Psoas muscle (tissue), 8 donors: Measurements from ENCODE around the gene GRIN2A. TPM values are rescaled to one million over a fixed set of nuclear protein-coding genes. Genes with fewer than 3 reads are reported as not detected.

Experiments used
- ATAC-seq, 4 donors: fragments of 200-7000 bp; cut with Tn5 transposase; one replicate each; pipeline ENCODE4 v1.9.1; 2020; ENCODE audit warnings: moderate library complexity in 3 of 4, mild to moderate bottlenecking in 2 of 4
- DNase-seq, 2 donors: peaks; one replicate each; pipeline ENCODE4 v3.0.0-alpha.2; 2020
- H3K27ac ChIP-seq: fragments of 200-600 bp; one replicate; pipeline ENCODE4 v1.8.0; 2022
- H3K27me3 ChIP-seq, 3 donors: fragments of 200-600 bp in 1 of 3; one replicate each; pipeline versions ENCODE4 v1.6.1 to v1.8.0; 2013 to 2022; ENCODE audit warnings: low read length in 2 of 3, mild to moderate bottlenecking in 2 of 3, moderate library complexity in 1 of 3; ENCODE audit not compliant: insufficient read depth in 3 of 3
- H3K36me3 ChIP-seq, 2 donors: fragments of 200-600 bp in 1 of 2; one replicate each; pipeline versions ENCODE4 v1.6.1 to v1.8.0; 2013 to 2022; ENCODE audit warnings: low read depth in 1 of 2, mild to moderate bottlenecking in 1 of 2, moderate library complexity in 1 of 2; ENCODE audit not compliant: insufficient read depth in 1 of 2
- H3K4me1 ChIP-seq: fragments of 200-600 bp; one replicate; pipeline ENCODE4 v1.8.0; 2022
- H3K4me3 ChIP-seq: fragments of 200-600 bp; one replicate; pipeline ENCODE4 v1.8.0; 2022; ENCODE audit warnings: mild to moderate bottlenecking
- H3K9me3 ChIP-seq: fragments of 200-600 bp; one replicate; pipeline ENCODE4 v1.8.0; 2022
- CTCF ChIP-seq: fragments of 200-600 bp; IDR thresholded peaks from one replicate; pipeline ENCODE4 v1.8.0; 2022; ENCODE audit warnings: antibody characterized with exemption
- WGBS, 3 donors: extraction: QIAGEN DNeasy Blood & Tissue Kit; methylation state at CpG; one replicate each; pipeline versions ENCODE4 v1.1.6 to v1.1.7; 2013; 5-methylcytosine and 5-hydroxymethylcytosine counted together
- intact Hi-C, 2 donors: fragments of 100-400 bp; cut with DNase I; formaldehyde crosslinking; loops; one replicate each; pipeline versions ENCODE4 v1.11.0 to v1.14.2; 2022
- polyA plus RNA-seq, 3 donors: library from polyadenylated mRNA; stranded (reverse); fragments of 200-250 nt; gene quantifications; one replicate each; pipeline ENCODE4 v1.2.3, GENCODE V29; 2013
- total RNA-seq, 4 donors: library from RNA; stranded (reverse); fragmentation: NEBNext Ultra II Directional in 2 of 4; extraction: Animal tissue kit (Norgen Biotek cat#: 25700) in 2 of 4; gene quantifications; one replicate each; pipeline versions ENCODE4 v1.2.1 to v1.2.4, GENCODE V29; 2021 to 2023
- donor health status: healthy with polysubstance abuse.
- donor health status: DM: no; HTN: no; CAD: no; lungs with moderate emphysema.
- donor health status: Bipolar disorder and iron deficiency.
- donor health status: healthy.
- donor health status: DM: yes; HTN: yes; CAD: no.
- donor health status: DM: no; HTN: no; CAD: no.
- donor health status: DM: no; HTN: no; CAD: no.
- donor health status: DM: yes; HTN: yes; CAD: no.

GRIN2A gene
- total and polyA plus RNA-seq, 7 donors = 0.01 to 0.62 (median 0.17) TPM; not detected in 2

DNA sequence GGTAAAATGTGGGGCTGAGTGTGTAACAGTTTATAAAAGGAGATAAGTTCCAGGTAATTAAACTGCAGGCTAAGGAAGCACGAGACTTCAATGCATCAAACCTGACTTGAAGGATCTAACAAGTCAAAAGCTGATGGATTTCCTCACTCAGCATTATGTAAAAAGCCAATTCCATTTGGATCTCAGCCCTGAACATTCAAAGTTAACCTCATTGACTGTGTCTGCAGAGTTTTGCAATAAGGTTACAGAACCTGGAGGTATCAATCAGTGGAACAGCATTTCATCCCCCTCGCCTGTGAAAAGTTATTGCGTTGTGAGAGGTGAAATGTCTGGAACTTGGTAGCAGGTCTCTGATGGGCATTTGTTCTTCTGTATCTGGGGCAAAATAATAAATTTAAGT, 317.8 kb downstream of the GRIN2A start:
- H3K27me3 ChIP-seq = peaks cover 0 to 3% (median 0%) of the 10 kb centered on the region in 3 donors
- H3K9me3 ChIP-seq = no peaks in the 10 kb centered on the region
- intact Hi-C loops = no loop called here
- H3K4me3 ChIP-seq = no peak overlapping the region
- H3K27ac ChIP-seq = no peak overlapping the region
- H3K36me3 ChIP-seq = no peaks in the 10 kb centered on the region
- no peak for DNase-seq
- 81 to 84% (median 83%) methylated on average over 3 of the region's 3 CpGs for WGBS, 3 donors
- H3K4me1 ChIP-seq = no peaks in the 10 kb centered on the region
- no peak for ATAC-seq
- TF ChIP-seq CTCF = no peak

GRCh38 chr16:9862327-9862726, 319.9 kb downstream of the GRIN2A start:
- intact Hi-C loops = no loop called here
- no peaks in the 10 kb centered on the region for H3K4me1 ChIP-seq
- H3K36me3 ChIP-seq = no peaks in the 10 kb centered on the region
- H3K9me3 ChIP-seq = no peaks in the 10 kb centered on the region
- WGBS, 3 donors = 70 to 76% (median 71%) methylated on average over 4 of the region's 4 CpGs
- no peak overlapping the region for H3K4me3 ChIP-seq
- TF ChIP-seq CTCF = no peak
- ATAC-seq = no peak
- peaks cover 0 to 3% (median 0%) of the 10 kb centered on the region in 3 donors for H3K27me3 ChIP-seq
- no peak overlapping the region for H3K27ac ChIP-seq
- no peak for DNase-seq

GRCh38 chr16:9860876-9861275, 321.4 kb downstream of the GRIN2A start:
- Histone ChIP-seq H3K4me3 (no peak overlapping the region), H3K36me3 (no peaks in the 10 kb centered on the region), H3K4me1 (no peaks in the 10 kb centered on the region), H3K9me3 (no peaks in the 10 kb centered on the region), H3K27ac (no peak overlapping the region), H3K27me3 (peaks cover 0 to 3% (median 0%) of the 10 kb centered on the region in 3 donors)
- ATAC-seq (no peak), DNase-seq (no peak)
- intact Hi-C loops = no loop called here
- no peak for TF ChIP-seq CTCF
- WGBS, 3 donors = 73 to 77% (median 75%) methylated on average over 2 of the region's 2 CpGs

DNA sequence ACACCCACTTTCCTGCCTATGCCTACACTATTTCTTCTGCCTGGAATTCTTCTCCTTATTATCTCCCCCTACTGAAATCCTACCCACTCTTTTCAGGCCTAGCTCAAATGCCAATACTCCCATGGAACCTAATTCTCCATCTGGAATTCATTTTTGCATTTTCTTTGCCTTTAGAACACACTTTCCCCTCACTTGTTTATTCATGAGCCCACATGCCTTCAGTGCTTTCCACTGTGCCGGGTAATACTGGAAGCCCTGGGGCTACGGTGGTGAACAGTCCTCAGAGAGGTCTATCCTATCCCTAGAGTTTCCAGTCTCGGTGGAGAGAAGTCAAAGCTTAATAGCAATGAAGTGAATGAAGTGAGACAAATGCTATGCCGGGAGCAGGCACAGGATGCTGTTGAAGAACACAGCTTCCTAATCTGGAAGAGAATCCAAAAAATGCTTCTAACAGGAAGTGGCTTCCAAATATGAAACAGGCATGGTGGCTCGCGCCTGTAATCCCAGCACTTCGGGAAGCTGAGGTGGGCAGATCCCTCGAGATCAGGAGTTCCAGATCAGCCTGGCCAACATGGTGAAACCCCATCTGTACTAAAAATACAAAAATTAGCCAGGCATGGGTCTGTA, 322.4 kb downstream of the GRIN2A start:
- ATAC-seq (no peak), DNase-seq (no peak)
- no peak overlapping the region for H3K4me3 ChIP-seq
- H3K27ac ChIP-seq = no peak overlapping the region
- peaks cover 0 to 3% (median 0%) of the 10 kb centered on the region in 3 donors for H3K27me3 ChIP-seq
- H3K4me1 ChIP-seq = peaks cover 5% of the 10 kb centered on the region
- no peaks in the 10 kb centered on the region for H3K9me3 ChIP-seq
- TF ChIP-seq CTCF = no peak
- intact Hi-C loops = no loop called here
- WGBS, 3 donors = 61 to 65% (median 61%) methylated on average over 8 of the region's 8 CpGs
- H3K36me3 ChIP-seq = no peaks in the 10 kb centered on the region

- no peaks in the 10 kb centered on the region for H3K36me3 ChIP-seq
- H3K4me1 ChIP-seq = peaks cover 10% of the 10 kb centered on the region
- DNase-seq = peak in 1 of 2 donors; percentile 61
- H3K27ac ChIP-seq = peak overlapping the region; percentile 63
- no peaks in the 10 kb centered on the region for H3K27me3 ChIP-seq
- no peak overlapping the region for H3K4me3 ChIP-seq
- H3K9me3 ChIP-seq = no peaks in the 10 kb centered on the region
- WGBS, 3 donors = 2 to 9% (median 3%) methylated on average over 2 of the region's 2 CpGs
- ATAC-seq = peak; percentile 95 to 99 (median 97)
- TF ChIP-seq CTCF = no peak
- intact Hi-C loops = no loop called here
These were observed 327.6 kb downstream of the GRIN2A start for GRCh38 chr16:9854675-9855074.
